Nephron (organoid): ENCODE results near the gene ARHGEF40.

Source experiments
- H3K27ac Mint-ChIP-seq, 3 experiments: 2 replicates each; pipeline ENCODE4 v1.8.0; 2020; ENCODE audit warnings: mixed read lengths in 3 of 3, mild to moderate bottlenecking in 2 of 3, moderate library complexity in 1 of 3
- H3K27me3 Mint-ChIP-seq: 2 replicates; pipeline ENCODE4 v1.8.0; 2021; ENCODE audit warnings: low read depth, mild to moderate bottlenecking, moderate library complexity, mixed read lengths
- H3K36me3 Mint-ChIP-seq: 2 replicates; pipeline ENCODE4 v1.8.0; 2020; ENCODE audit warnings: low read depth, mixed read lengths
- H3K4me1 Mint-ChIP-seq: 2 replicates; pipeline ENCODE4 v1.8.0; 2020; ENCODE audit warnings: mixed read lengths
- H3K4me3 Mint-ChIP-seq, 3 experiments: 2 replicates each; pipeline ENCODE4 v1.8.0; 2020; ENCODE audit warnings: mild to moderate bottlenecking in 3 of 3, mixed read lengths in 3 of 3, moderate library complexity in 2 of 3
- H3K9me3 Mint-ChIP-seq: 2 replicates; pipeline ENCODE4 v1.8.0; 2020; ENCODE audit warnings: mixed read lengths
- CTCF ChIP-seq, 3 experiments: fragments of 200-600 bp; sonication (generic); IDR thresholded peaks; one replicate each; pipeline ENCODE4 v1.5.0; 2021; ENCODE audit warnings: antibody characterized with exemption in 3 of 3; ENCODE audit not compliant: unreplicated experiment in 3 of 3

The ARHGEF40 gene

GRCh38 chr14:21123429-21123828 is 53.3 kb downstream of the ARHGEF40 start:
- H3K4me1 Mint-ChIP-seq, result no peaks in the 10 kb centered on the region
- H3K9me3 Mint-ChIP-seq, result peaks cover 3% of the 10 kb centered on the region
- H3K27me3 Mint-ChIP-seq, result no peaks in the 10 kb centered on the region
- no peaks in the 10 kb centered on the region for H3K36me3 Mint-ChIP-seq
- TF ChIP-seq CTCF (IDR thresholded peaks at IDR 0.05; ENCODE audit: unreplicated experiment in 3 of 3), result no peak
- H3K4me3 Mint-ChIP-seq, result no peak overlapping the region
- no peak overlapping the region for H3K27ac Mint-ChIP-seq

- no peak for TF ChIP-seq CTCF (IDR thresholded peaks at IDR 0.05; ENCODE audit: unreplicated experiment in 3 of 3)
- Mint-ChIP-seq H3K27ac (no peak overlapping the region), H3K9me3 (no peaks in the 10 kb centered on the region), H3K4me1 (no peaks in the 10 kb centered on the region), H3K27me3 (no peaks in the 10 kb centered on the region), H3K4me3 (no peak overlapping the region), H3K36me3 (no peaks in the 10 kb centered on the region)
Observed at GRCh38 chr14:21133901-21134300, 63.8 kb downstream of the ARHGEF40 start.

- Mint-ChIP-seq H3K4me1 (no peaks in the 10 kb centered on the region), H3K27me3 (no peaks in the 10 kb centered on the region), H3K9me3 (no peaks in the 10 kb centered on the region), H3K27ac (no peak overlapping the region), H3K36me3 (no peaks in the 10 kb centered on the region), H3K4me3 (no peak overlapping the region)
- TF ChIP-seq CTCF (IDR thresholded peaks at IDR 0.05; ENCODE audit: unreplicated experiment in 3 of 3), result peak; percentile 59 to 71 (median 61)
Observed at GRCh38 chr14:21136024-21136423, 65.9 kb downstream of the ARHGEF40 start.
